HG03558 (cell line): ENCODE data around the gene SLC5A11.
"Not testable (repeated sequence)": the region's sequence is repeated elsewhere in the genome, so short reads cannot be mapped to it uniquely, and the experiment has no call there.

Experiments used
- ATAC-seq: cut with Tn5 transposase; IDR thresholded peaks from one replicate; pipeline ENCODE4 v1.9.1; 2021; ENCODE audit warnings: moderate number of reproducible peaks; ENCODE audit not compliant: unreplicated experiment; ENCODE audit errors: extremely low read depth

Gene SLC5A11

DNA sequence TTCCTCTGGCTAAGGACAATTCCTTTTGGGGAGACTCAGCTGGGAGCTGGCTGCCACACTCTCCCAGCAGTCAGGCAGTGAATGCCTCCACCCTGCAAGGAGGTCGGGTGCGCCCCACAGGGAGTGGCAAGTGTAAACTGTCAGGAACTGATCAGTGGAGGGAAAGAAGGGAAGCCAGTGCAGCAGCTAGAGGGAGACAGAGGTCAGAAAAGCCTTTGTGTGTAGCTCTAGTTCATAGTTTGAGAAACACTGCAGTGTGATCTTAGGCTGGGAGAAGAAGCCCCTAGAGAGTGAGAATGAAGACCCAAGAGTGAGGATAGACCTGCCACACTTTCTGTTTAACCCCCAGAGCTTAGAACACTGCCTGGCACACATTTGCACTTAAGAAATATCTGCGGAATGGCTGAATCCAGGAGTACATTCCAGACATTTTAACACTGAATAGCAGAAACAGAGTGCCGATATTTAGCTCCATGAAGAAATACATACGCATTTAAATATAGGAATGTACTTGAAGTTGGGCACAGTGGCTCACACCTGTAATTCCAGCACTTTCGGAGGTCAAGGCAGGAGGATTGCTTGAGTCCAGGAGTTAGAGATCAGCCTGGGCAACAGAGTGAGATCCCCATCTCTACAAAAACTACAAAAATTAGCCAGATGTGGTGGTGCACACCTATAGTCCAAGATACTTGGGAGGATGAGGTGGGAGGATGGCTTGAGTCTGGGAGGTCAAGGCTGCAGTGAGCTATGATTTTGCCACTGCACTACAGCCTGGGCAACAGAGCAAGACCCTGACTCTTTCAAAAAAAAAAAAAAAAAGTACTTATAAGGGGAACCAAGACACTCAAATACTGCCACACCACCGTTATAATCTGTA is 11.1 kb upstream of the SLC5A11 start:
- ATAC-seq: no peak

- no peak for ATAC-seq
Measured at GRCh38 chr16:24836836-24837235, 8.9 kb upstream of the SLC5A11 start.

GRCh38 chr16:24837969-24838368 is 7.8 kb upstream of the SLC5A11 start:
- ATAC-seq: no peak

DNA sequence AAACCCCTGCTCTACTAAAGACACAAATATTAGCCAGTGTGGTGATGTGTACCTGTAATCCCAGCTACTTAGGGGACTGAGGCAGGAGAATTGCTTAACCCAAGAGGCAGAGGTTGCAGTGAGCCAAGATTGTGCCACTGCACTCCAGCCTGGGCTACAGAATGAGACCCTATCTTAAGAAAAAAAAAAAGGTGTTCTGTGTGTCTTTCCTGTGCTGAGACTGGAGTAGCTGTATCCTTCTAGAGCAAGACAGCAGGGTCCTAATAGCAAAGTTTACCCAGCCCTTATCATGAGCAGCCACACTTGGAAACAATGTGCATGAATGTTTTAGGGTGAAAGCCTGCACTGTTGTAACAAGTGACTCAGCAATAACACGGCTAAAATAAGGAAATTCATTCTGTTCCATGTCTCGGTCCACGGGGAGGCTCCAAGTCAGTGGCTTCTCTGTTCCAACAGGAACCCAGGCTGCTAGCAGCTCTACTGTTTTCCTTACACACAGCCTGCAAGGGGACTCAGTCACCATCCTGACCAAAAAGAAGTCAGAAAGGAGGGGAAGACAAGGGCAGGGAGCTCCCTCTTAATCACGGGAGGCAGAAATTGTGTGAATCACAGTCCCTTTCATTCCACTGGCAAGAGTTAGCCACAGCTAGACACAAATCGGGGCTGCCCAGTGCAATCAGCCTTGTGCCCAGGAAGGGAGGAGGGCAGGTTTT is 7.1 kb upstream of the SLC5A11 start:
- ATAC-seq: no peak

- no peak for ATAC-seq
Measured at GRCh38 chr16:24839347-24839972, 6.3 kb upstream of the SLC5A11 start.

DNA sequence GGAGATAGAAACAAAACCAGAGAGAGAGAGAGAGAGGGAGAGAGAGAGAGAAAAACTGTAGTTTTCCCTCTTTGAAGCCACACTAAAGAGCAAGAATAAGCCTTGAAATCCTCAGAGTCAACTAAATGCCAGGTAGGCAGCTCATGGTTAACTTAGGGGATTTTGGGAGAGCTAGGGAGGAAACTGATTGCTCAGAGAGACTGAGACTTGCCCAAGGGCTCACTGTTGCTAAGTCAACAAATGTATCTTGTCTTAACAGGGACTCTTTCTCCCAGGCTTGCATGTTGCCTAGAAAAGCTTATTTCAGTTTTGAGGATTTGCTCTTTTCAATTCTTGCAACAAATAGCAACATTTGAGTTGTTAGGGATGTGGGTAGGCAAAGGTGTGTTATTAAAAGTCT is 4.5 kb upstream of the SLC5A11 start:
- no peak for ATAC-seq

- ATAC-seq: no peak
Measured at GRCh38 chr16:24844101-24845030, 1.4 kb upstream of the SLC5A11 start.

GRCh38 chr16:24845031-24845365 is 765 bp upstream of the SLC5A11 start:
- ATAC-seq: not testable (repeated sequence)

- ATAC-seq: no peak
Measured at GRCh38 chr16:24846548-24847357, 990 bp downstream of the SLC5A11 start.

- ATAC-seq: no peak
Measured at GRCh38 chr16:24847358-24847664, 1.5 kb downstream of the SLC5A11 start.

- ATAC-seq: no peak
Measured at GRCh38 chr16:24848065-24848464, 2.3 kb downstream of the SLC5A11 start.

DNA sequence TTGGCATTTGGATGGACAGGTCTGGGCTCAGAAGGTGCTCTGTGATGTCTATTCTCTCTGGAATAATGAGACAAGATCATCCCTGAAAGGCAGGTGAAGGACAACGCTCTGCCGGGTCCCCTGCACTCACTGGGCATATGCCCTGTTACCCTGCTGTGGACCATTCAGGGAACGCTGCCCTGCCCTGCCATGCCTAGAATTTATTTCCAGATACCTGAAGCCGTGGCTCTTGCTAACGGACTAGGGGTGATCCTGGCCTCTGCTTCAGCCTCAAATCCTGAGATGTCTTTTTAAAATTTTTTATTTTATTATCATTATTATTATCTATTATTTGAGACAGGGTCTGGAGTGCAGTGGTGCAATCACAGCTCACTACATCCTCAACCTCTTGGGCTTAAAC is 3.9 kb downstream of the SLC5A11 start:
- no peak for ATAC-seq

DNA sequence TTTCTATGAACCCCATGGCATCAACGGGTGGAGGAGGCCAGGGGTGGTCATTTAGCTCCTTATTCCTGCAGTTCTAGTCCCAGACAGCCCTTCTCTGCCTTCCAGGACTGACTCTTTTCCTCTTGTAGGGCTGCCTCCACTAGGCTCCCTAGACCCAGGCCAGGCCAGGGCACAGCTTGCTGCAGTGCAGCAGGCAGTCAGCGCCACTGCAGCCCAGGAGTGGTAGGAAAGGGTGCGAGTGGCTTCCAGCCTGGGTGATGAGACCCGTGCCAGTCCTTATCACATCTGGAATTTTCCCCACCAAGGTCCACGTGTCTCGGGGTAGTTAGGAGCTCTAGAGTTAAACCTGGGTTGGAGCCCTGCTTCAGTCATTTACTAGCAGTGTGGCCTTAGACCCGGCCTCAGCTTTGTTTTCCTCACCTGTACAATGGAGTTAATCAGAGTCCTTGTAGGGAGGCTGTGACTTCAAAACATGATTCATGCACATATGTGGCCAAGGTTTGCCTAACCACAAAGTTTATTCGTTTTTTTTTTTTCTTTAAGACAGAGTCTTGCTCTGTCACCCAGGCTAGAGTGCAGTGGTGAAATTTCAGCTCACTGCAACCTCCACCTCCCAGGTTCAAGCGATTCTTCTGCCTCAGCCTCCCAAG is 4.7 kb downstream of the SLC5A11 start:
- no peak for ATAC-seq

- ATAC-seq: no peak
Measured at GRCh38 chr16:24851700-24852099, 5.9 kb downstream of the SLC5A11 start.

DNA sequence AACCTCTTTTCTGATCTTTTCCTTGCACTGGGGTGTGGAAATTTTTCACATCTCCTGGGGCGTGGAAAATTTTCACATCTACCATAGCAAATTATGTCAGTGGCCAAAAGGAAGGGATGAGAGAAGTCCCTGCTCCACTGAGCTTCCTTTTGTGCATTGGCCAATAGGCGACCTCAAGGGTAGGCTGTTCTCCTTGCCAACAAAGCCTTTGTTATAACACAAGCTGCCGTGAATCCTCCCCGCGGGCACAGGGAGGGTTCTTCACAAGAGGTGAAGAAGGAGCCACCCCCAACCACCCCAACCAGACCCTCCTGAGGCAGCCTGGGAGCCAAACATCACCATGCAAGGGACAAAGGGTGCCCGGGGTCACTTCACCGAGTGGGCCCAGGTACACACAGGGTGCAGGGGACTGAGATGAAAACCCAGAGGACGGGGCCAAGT is 6.5 kb downstream of the SLC5A11 start:
- ATAC-seq: no peak

- no peak for ATAC-seq
Measured at GRCh38 chr16:24853169-24853824, 7.5 kb downstream of the SLC5A11 start.

DNA sequence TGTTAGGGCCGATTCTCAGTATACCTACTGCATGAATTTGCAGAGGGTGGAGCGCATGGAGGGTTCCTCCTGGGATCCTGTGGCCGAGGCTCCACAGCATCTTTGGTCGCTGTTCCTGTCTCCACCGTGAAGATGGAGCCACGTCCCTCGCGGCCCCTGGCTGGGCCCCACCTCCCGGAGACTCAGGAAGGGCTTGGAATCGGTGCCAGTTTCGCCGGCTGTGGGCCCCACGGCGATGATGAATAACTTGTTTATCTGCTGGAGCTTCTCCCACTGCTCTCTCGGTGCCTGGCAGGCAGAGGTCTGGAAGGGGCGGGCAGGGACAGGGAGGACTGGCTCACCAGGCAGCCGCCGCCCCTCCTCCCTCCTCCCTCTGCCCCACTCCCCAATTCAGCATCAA is 8.1 kb downstream of the SLC5A11 start:
- ATAC-seq: no peak

DNA sequence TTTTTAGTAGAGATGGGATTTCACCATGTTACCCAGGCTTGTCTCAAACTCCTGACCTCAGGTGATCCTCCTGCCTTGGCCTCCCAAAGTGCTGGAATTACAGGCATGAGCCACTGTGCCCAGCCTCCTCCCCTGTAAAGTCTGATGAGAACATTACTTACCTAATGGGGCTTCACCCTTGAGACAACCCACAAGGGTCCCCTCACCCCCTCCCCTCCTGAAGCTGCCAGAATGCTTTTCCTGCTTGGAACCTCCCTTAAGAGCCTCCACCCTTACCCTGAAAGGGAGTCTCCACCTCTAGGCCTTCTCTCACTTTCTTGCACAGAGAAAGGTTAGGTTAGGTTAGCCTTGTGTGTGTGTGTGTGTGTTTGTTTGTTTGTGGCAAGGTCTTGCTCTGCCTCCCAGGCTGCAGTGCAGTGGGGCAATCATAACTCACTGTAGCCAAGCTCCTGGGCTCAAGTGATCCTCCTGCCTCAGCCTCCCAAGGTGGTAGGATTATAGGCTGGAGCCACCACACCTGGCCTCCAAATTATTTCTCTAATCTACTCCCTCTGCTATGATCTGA is 8.9 kb downstream of the SLC5A11 start:
- ATAC-seq: no peak
